Loucy (cell line): ENCODE measurements around the gene PRM1.

ENCODE experiments used
- H2AFZ ChIP-seq: fragments of 200-600 bp; sonication (generic); 2 replicates; pipeline ENCODE4 v1.6.0; 2016; ENCODE audit warnings: antibody characterized with exemption, mild to moderate bottlenecking, low read length, moderate library complexity
- H3F3A ChIP-seq: fragments of 200-600 bp; 2 replicates; pipeline ENCODE4 v1.6.0; 2016; ENCODE audit warnings: antibody characterized with exemption, low read depth, mild to moderate bottlenecking
- H3K27me3 ChIP-seq: fragments of 200-600 bp; sonication (generic); 2 replicates; pipeline ENCODE4 v1.6.1; 2014; ENCODE audit warnings: low read length, mild to moderate bottlenecking; ENCODE audit not compliant: insufficient read depth, poor library complexity, severe bottlenecking
- H3K36me3 ChIP-seq: fragments of 200-600 bp; sonication (generic); 2 replicates; pipeline ENCODE4 v1.6.1; 2016; ENCODE audit warnings: low read length; ENCODE audit not compliant: insufficient read depth
- H3K4me1 ChIP-seq: fragments of 200-600 bp; sonication (generic); 2 replicates; pipeline ENCODE4 v1.5.1; 2014; ENCODE audit warnings: low read length, mild to moderate bottlenecking; ENCODE audit not compliant: insufficient read depth, poor library complexity, severe bottlenecking
- H3K4me2 ChIP-seq: fragments of 200-600 bp; sonication (generic); 2 replicates; pipeline ENCODE4 v1.6.0; 2014; ENCODE audit warnings: antibody characterized with exemption, low read length, low read depth, mild to moderate bottlenecking; ENCODE audit not compliant: poor library complexity, severe bottlenecking
- H3K4me3 ChIP-seq: fragments of 200-600 bp; sonication (generic); 2 replicates; pipeline ENCODE4 v1.5.1; 2014; ENCODE audit warnings: low read length, mild to moderate bottlenecking, mixed read lengths; ENCODE audit not compliant: poor library complexity, severe bottlenecking
- H3K79me2 ChIP-seq: fragments of 200-600 bp; sonication (generic); 2 replicates; pipeline ENCODE4 v1.6.1; 2014; ENCODE audit warnings: low read length; ENCODE audit not compliant: insufficient read depth
- H3K9ac ChIP-seq: fragments of 200-600 bp; sonication (generic); 2 replicates; pipeline ENCODE4 v1.6.0; 2014; ENCODE audit warnings: mild to moderate bottlenecking, low read depth, low read length, moderate library complexity; ENCODE audit not compliant: poor library complexity, severe bottlenecking
- H3K9me2 ChIP-seq: fragments of 200-600 bp; sonication (generic); replicated peaks from 2 replicates; pipeline ENCODE4 v1.6.1; 2016; ENCODE audit warnings: low read depth, low read length, mixed read lengths
- H3K9me3 ChIP-seq: fragments of 200-600 bp; sonication (generic); 2 replicates; pipeline ENCODE4 v1.6.1; 2014; ENCODE audit warnings: mild to moderate bottlenecking, antibody characterized with exemption, low read length, low read depth; ENCODE audit not compliant: insufficient read depth
- H4K20me1 ChIP-seq: fragments of 200-600 bp; sonication (generic); 2 replicates; pipeline ENCODE4 v1.6.0; 2014; ENCODE audit warnings: antibody characterized with exemption, low read length, mild to moderate bottlenecking; ENCODE audit not compliant: insufficient read depth, poor library complexity, severe bottlenecking
- CTCF ChIP-seq: fragments of 200-600 bp; sonication (generic); conservative IDR thresholded peaks from 2 replicates; pipeline ENCODE4 v1.5.1; 2014; ENCODE audit warnings: mild to moderate bottlenecking, antibody characterized with exemption, low read length
- EZH2phosphoT487 ChIP-seq: fragments of 200-600 bp; IDR thresholded peaks from 2 replicates; pipeline ENCODE4 v1.6.1; 2018; ENCODE audit warnings: antibody characterized with exemption, mild to moderate bottlenecking, moderate library complexity, borderline replicate concordance

Gene PRM1

DNA sequence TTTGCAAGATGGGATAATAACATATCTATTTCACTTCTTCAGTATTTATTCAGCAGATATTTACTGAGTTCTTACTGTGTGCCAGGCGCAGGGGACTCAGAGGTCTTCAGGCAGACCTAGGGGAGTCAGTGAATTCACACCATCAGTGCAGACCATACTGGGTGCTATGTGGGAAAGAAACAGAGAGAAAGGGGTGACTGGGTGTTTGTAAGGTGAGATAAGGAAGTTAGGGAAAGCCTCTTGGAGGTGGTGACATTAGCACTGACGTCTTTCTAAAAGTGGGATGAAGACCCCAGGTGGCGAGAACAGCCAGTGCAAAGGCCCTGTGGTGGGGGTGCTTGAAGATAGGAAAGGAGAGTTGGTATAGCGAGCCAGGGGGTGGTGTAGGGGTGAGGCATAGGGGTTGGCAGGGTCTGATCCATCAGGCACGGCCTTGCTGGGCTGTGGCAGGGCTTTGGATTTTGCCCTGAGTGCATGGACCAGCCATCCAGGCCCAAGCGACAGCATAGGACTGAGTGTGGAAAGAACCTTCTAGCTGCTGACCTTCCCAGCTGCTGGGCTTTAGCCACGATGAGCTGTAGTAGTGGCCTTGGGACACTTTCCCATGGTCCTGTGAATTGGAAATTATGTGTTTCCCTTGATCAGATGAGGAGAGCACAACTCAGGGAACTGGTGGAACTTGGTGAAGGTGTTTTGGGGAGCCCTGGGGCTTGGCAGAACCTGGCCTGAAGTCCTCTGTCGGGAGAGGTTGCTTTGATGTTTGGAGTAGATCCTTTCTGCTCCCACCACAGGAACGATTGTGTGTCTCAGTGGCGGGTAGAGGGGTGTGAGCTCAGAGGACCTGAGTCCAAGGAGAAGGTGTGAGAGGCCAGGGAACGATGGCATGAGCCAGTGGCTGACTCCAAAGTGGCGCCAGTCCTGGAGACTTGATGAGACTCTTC, 21.2 kb downstream of the PRM1 start:
- Histone ChIP-seq H2AFZ (no peak overlapping the region), H3K9me2 (no peaks in the 10 kb centered on the region), H3K27me3 (no peaks in the 10 kb centered on the region), H3K4me2 (no peak overlapping the region), H3K9me3 (no peaks in the 10 kb centered on the region), H3K79me2 (peaks cover 5% of the 10 kb centered on the region), H4K20me1 (no peaks in the 10 kb centered on the region), H3F3A (no peaks in the 10 kb centered on the region), H3K4me3 (no peak overlapping the region), H3K36me3 (no peaks in the 10 kb centered on the region), H3K4me1 (no peaks in the 10 kb centered on the region), H3K9ac (no peak overlapping the region)
- TF ChIP-seq EZH2phosphoT487, result no peak
- TF ChIP-seq CTCF, result no peak

GRCh38 chr16:11258553-11259492, 22.3 kb downstream of the PRM1 start:
- Histone ChIP-seq H3K36me3 (no peaks in the 10 kb centered on the region), H3K4me1 (peaks cover 8% of the 10 kb centered on the region), H3K9me3 (no peaks in the 10 kb centered on the region), H3K9me2 (no peaks in the 10 kb centered on the region), H3K4me3 (no peak overlapping the region), H3F3A (no peaks in the 10 kb centered on the region), H3K9ac (no peak overlapping the region), H3K27me3 (no peaks in the 10 kb centered on the region), H4K20me1 (peaks cover 4% of the 10 kb centered on the region), H2AFZ (no peak overlapping the region), H3K4me2 (peak overlapping the region; percentile 20), H3K79me2 (peaks cover 15% of the 10 kb centered on the region)
- TF ChIP-seq CTCF (no peak), EZH2phosphoT487 (no peak)

DNA sequence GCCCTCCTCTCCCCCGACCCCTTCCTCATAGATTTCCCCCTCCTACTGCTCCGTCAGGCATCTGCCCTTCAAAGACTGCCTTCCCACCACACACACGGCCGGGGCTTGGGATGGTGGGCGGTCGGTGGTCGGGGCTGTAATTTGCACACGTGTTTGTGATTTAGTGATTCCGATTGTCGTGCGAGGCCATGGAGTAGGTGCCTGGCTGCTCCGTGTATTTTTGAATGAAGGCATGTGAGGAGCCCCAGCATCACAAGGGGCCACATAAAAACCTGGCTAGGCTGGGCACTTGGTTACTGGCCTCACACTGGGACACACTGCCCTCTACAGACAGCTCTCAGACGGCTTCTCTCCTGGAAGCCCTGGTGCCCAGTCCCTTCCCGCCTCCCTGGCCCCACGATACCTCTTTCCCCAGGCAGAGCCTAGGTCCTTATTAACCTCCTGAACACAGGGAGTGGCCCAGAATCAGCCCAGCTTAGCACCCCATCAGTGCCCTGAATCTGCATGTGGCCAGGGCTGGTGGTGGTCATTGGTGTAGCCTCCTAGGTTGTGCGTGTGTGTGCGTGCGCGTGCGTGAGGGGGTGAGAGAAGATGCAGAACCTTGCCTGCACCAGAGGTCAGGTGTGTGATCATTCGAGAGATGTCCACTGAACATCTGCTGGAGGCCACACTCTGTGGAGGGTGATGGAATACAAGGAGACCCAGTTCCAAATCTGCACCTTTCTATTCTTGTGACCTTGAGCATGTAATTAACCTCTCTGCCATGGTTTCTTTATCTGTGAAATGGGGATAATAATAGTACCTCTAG, 23.8 kb downstream of the PRM1 start:
- H3F3A ChIP-seq, result no peaks in the 10 kb centered on the region
- H3K79me2 ChIP-seq, result peaks cover 28% of the 10 kb centered on the region

More for the DNA sequence above, 23.8 kb downstream of the PRM1 start:
- Histone ChIP-seq H3K4me1 (peaks cover 21% of the 10 kb centered on the region), H2AFZ (no peak overlapping the region), H3K4me3 (peak overlapping the region; percentile 87), H3K4me2 (peak overlapping the region; percentile 83), H3K27me3 (no peaks in the 10 kb centered on the region), H3K36me3 (no peaks in the 10 kb centered on the region), H4K20me1 (peaks cover 6% of the 10 kb centered on the region), H3K9ac (peak overlapping the region; percentile 75), H3K9me2 (no peaks in the 10 kb centered on the region), H3K9me3 (no peaks in the 10 kb centered on the region)
- TF ChIP-seq CTCF, result peak; percentile 60
- TF ChIP-seq EZH2phosphoT487, result no peak
